ENCODE results near the gene RAB6A. TPM values are rescaled to one million over a fixed set of nuclear protein-coding genes. Genes with fewer than 3 reads are reported as not detected.
A peak's percentile ranks its signal among the peaks of the same experiment; 100 is the strongest.
"Not testable (repeated sequence)": the region's sequence is repeated elsewhere in the genome, so short reads cannot be mapped to it uniquely, and the experiment has no call there.

The RAB6A gene
- total RNA-seq, 5 donors from 2014 or later (not counting 1 experiment from before 2014, with no cell fraction given) = 58.1 to 118 (median 102) TPM

GRCh38 chr11:73785467-73785866 lies 24.6 kb upstream of the RAB6A start:
- H3K9me3 ChIP-seq; H3K27ac Mint-ChIP-seq; H3K27ac ChIP-seq (ENCODE audit: low read length); H3K27me3 Mint-ChIP-seq; H3K9me3 Mint-ChIP-seq; H3K4me3 ChIP-seq (ENCODE audit: control insufficient read depth in 1 of 2, extremely low read depth in 1 of 2, low read length in 1 of 2); ATAC-seq (replicated peaks in 1 of 4); H3K36me3 Mint-ChIP-seq; DNase-seq; H3K36me3 ChIP-seq (ENCODE audit: control insufficient read depth in 2 of 2, extremely low read depth in 1 of 2, insufficient read depth in 1 of 2, low read length in 1 of 2); H3K27me3 ChIP-seq (replicated peaks in 1 of 2; ENCODE audit: control insufficient read depth in 2 of 2, extremely low read depth in 1 of 2, insufficient read depth in 2 of 2, low read length in 1 of 2): not testable (repeated sequence)
- peaks cover 9 to 15% of the 10 kb centered on the region in 2 experiments for H3K4me1 ChIP-seq (ENCODE audit: control insufficient read depth in 1 of 2, extremely low read depth in 1 of 2, insufficient read depth in 2 of 2, low read length in 2 of 2)
- POLR2A ChIA-PET = interaction anchor here (0.6 kb wide), 5 partner anchors 96 to 642 kb away, joined by 3 to 5 read pairs (median 5); no protein-coding TSS in a partner anchor
- CTCF ChIA-PET = interaction anchor here in 1 of 2 donors (0.6 to 1.6 kb wide), 4 partner anchors 16 to 1540 kb away, joined by 3 to 10 read pairs (median 6); partner anchors contain the start of gene RAB6A
- Mint-ChIP-seq H3K4me3 (peak overlapping the region in 1 of 3 donors; percentile 34), H3K4me1 (peaks cover 20 to 24% (median 24%) of the 10 kb centered on the region in 3 donors)

- no CpG with 5 or more reads among the region's 1 CpG for WGBS (ENCODE audit: insufficient coverage)
Measured at GRCh38 chr11:73784734-73785133, 23.9 kb upstream of the RAB6A start.

GRCh38 chr11:73784080-73784634 lies 23.3 kb upstream of the RAB6A start:
- Mint-ChIP-seq H3K27ac (no peak overlapping the region), H3K4me3 (no peak overlapping the region), H3K36me3 (no peaks in the 10 kb centered on the region), H3K9me3 (no peaks in the 10 kb centered on the region), H3K4me1 (peaks cover 22 to 27% (median 25%) of the 10 kb centered on the region in 3 donors), H3K27me3 (no peaks in the 10 kb centered on the region)
- Histone ChIP-seq H3K4me1 (ENCODE audit: control insufficient read depth in 1 of 2, extremely low read depth in 1 of 2, insufficient read depth in 2 of 2, low read length in 2 of 2) (peaks cover 15 to 21% of the 10 kb centered on the region in 2 experiments), H3K36me3 (ENCODE audit: control insufficient read depth in 2 of 2, extremely low read depth in 1 of 2, insufficient read depth in 1 of 2, low read length in 1 of 2) (no peaks in the 10 kb centered on the region), H3K9me3 (no peaks in the 10 kb centered on the region), H3K4me3 (ENCODE audit: control insufficient read depth in 1 of 2, extremely low read depth in 1 of 2, low read length in 1 of 2) (no peak overlapping the region), H3K27ac (ENCODE audit: low read length) (no peak overlapping the region), H3K27me3 (replicated peaks in 1 of 2; ENCODE audit: control insufficient read depth in 2 of 2, extremely low read depth in 1 of 2, insufficient read depth in 2 of 2, low read length in 1 of 2) (no peaks in the 10 kb centered on the region)
- 40% methylated on average over 1 of the region's 6 CpGs for WGBS (ENCODE audit: insufficient coverage)
- DNase-seq = no peak
- POLR2A ChIA-PET = interaction anchor here in 1 of 2 donors (0.6 kb wide), 1 partner anchor 1659 kb away, joined by 5 read pairs; no protein-coding TSS in a partner anchor
- no peak for ATAC-seq (replicated peaks in 1 of 4)
- CTCF ChIA-PET = interaction anchor here in 1 of 2 donors (0.7 kb wide), 1 partner anchor 358 kb away, joined by 5 read pairs; no protein-coding TSS in a partner anchor

More at GRCh38 chr11:73784734-73785133, 23.9 kb upstream of the RAB6A start:
- H3K9me3 ChIP-seq = no peaks in the 10 kb centered on the region
- peaks cover 12 to 20% of the 10 kb centered on the region in 2 experiments for H3K4me1 ChIP-seq (ENCODE audit: control insufficient read depth in 1 of 2, extremely low read depth in 1 of 2, insufficient read depth in 2 of 2, low read length in 2 of 2)
- Mint-ChIP-seq H3K36me3 (no peaks in the 10 kb centered on the region), H3K27ac (no peak overlapping the region), H3K9me3 (no peaks in the 10 kb centered on the region), H3K4me1 (peaks cover 23 to 26% (median 24%) of the 10 kb centered on the region in 3 donors), H3K4me3 (no peak overlapping the region), H3K27me3 (no peaks in the 10 kb centered on the region)
- DNase-seq (no peak), ATAC-seq (replicated peaks in 1 of 4) (no peak)
- CTCF ChIA-PET = interaction anchor here in 1 of 2 donors (0.6 to 1.6 kb wide), 5 partner anchors 16 to 1540 kb away, joined by 3 to 10 read pairs (median 5); partner anchors contain the start of gene RAB6A
- no peak overlapping the region for H3K27ac ChIP-seq (ENCODE audit: low read length)
- H3K27me3 ChIP-seq (replicated peaks in 1 of 2; ENCODE audit: control insufficient read depth in 2 of 2, extremely low read depth in 1 of 2, insufficient read depth in 2 of 2, low read length in 1 of 2) = no peaks in the 10 kb centered on the region
- no peaks in the 10 kb centered on the region for H3K36me3 ChIP-seq (ENCODE audit: control insufficient read depth in 2 of 2, extremely low read depth in 1 of 2, insufficient read depth in 1 of 2, low read length in 1 of 2)
- H3K4me3 ChIP-seq (ENCODE audit: control insufficient read depth in 1 of 2, extremely low read depth in 1 of 2, low read length in 1 of 2) = no peak overlapping the region
- POLR2A ChIA-PET = interaction anchor here (0.6 kb wide), 5 partner anchors 188 to 1660 kb away, joined by 4 to 5 read pairs (median 5); no protein-coding TSS in a partner anchor

GRCh38 chr11:73783483-73784020 lies 22.7 kb upstream of the RAB6A start:
- Mint-ChIP-seq H3K36me3 (no peaks in the 10 kb centered on the region), H3K9me3 (no peaks in the 10 kb centered on the region), H3K4me3 (no peak overlapping the region), H3K4me1 (peaks cover 23 to 28% (median 26%) of the 10 kb centered on the region in 3 donors), H3K27ac (no peak overlapping the region), H3K27me3 (no peaks in the 10 kb centered on the region)
- Histone ChIP-seq H3K9me3 (no peaks in the 10 kb centered on the region), H3K36me3 (ENCODE audit: control insufficient read depth in 2 of 2, extremely low read depth in 1 of 2, insufficient read depth in 1 of 2, low read length in 1 of 2) (no peaks in the 10 kb centered on the region), H3K27ac (ENCODE audit: low read length) (no peak overlapping the region), H3K4me1 (ENCODE audit: control insufficient read depth in 1 of 2, extremely low read depth in 1 of 2, insufficient read depth in 2 of 2, low read length in 2 of 2) (peaks cover 14 to 19% of the 10 kb centered on the region in 2 experiments), H3K4me3 (ENCODE audit: control insufficient read depth in 1 of 2, extremely low read depth in 1 of 2, low read length in 1 of 2) (no peak overlapping the region), H3K27me3 (replicated peaks in 1 of 2; ENCODE audit: control insufficient read depth in 2 of 2, extremely low read depth in 1 of 2, insufficient read depth in 2 of 2, low read length in 1 of 2) (no peaks in the 10 kb centered on the region)
- CTCF ChIA-PET = no interaction called here
- 88% methylated on average over 3 of the region's 5 CpGs for WGBS (ENCODE audit: insufficient coverage)
- POLR2A ChIA-PET = no interaction called here
- DNase-seq = no peak
- ATAC-seq (replicated peaks in 1 of 4) = no peak

- no peak for ATAC-seq (replicated peaks in 1 of 4)
- ChIA-PET CTCF (no interaction called here), POLR2A (interaction anchor here in 1 of 2 donors (0.6 kb wide), 1 partner anchor 9 kb away, joined by 6 read pairs; no protein-coding TSS in a partner anchor)
- Mint-ChIP-seq H3K9me3 (no peaks in the 10 kb centered on the region), H3K36me3 (no peaks in the 10 kb centered on the region), H3K27me3 (no peaks in the 10 kb centered on the region), H3K4me1 (peaks cover 13 to 17% (median 14%) of the 10 kb centered on the region in 3 donors), H3K27ac (no peak overlapping the region), H3K4me3 (no peak overlapping the region)
- H3K4me1 ChIP-seq (ENCODE audit: control insufficient read depth in 1 of 2, extremely low read depth in 1 of 2, insufficient read depth in 2 of 2, low read length in 2 of 2) = peaks cover 8 to 9% of the 10 kb centered on the region in 2 experiments
- H3K27ac ChIP-seq (ENCODE audit: low read length) = no peak overlapping the region
- no peaks in the 10 kb centered on the region for H3K27me3 ChIP-seq (replicated peaks in 1 of 2; ENCODE audit: control insufficient read depth in 2 of 2, extremely low read depth in 1 of 2, insufficient read depth in 2 of 2, low read length in 1 of 2)
- DNase-seq = no peak
- no peaks in the 10 kb centered on the region for H3K36me3 ChIP-seq (ENCODE audit: control insufficient read depth in 2 of 2, extremely low read depth in 1 of 2, insufficient read depth in 1 of 2, low read length in 1 of 2)
- H3K4me3 ChIP-seq (ENCODE audit: control insufficient read depth in 1 of 2, extremely low read depth in 1 of 2, low read length in 1 of 2) = no peak overlapping the region
- H3K9me3 ChIP-seq = no peaks in the 10 kb centered on the region
- WGBS (ENCODE audit: insufficient coverage) = 93% methylated on average over 3 of the region's 6 CpGs
Measured at GRCh38 chr11:73781303-73781702, 20.4 kb upstream of the RAB6A start.

- Mint-ChIP-seq H3K36me3 (no peaks in the 10 kb centered on the region), H3K9me3 (no peaks in the 10 kb centered on the region), H3K4me3 (peak overlapping the region; percentile 89 to 94 (median 91)), H3K27ac (peak overlapping the region; percentile 99 to 100), H3K27me3 (no peaks in the 10 kb centered on the region), H3K4me1 (peaks cover 7 to 17% (median 14%) of the 10 kb centered on the region in 3 donors)
- H3K36me3 ChIP-seq (ENCODE audit: control insufficient read depth in 2 of 2, extremely low read depth in 1 of 2, insufficient read depth in 1 of 2, low read length in 1 of 2) = no peaks in the 10 kb centered on the region
- WGBS (ENCODE audit: insufficient coverage) = 2% methylated on average over 21 of the region's 30 CpGs
- POLR2A ChIA-PET = interaction anchor here (0.5 to 2.1 kb wide), 4 partner anchors 9 to 949 kb away, joined by 3 to 29 read pairs (median 10); partner anchors contain the start of genes RAB6A (in 2 of the 2) and MRPL48 (in 1 of the 2)
- peaks cover 8 to 9% of the 10 kb centered on the region in 2 experiments for H3K4me1 ChIP-seq (ENCODE audit: control insufficient read depth in 1 of 2, extremely low read depth in 1 of 2, insufficient read depth in 2 of 2, low read length in 2 of 2)
- peak; percentile 96 to 99 (median 99) for ATAC-seq (replicated peaks in 1 of 4)
- peak overlapping the region; percentile 67 to 87 for H3K4me3 ChIP-seq (ENCODE audit: control insufficient read depth in 1 of 2, extremely low read depth in 1 of 2, low read length in 1 of 2)
- CTCF ChIA-PET = interaction anchor here (0.5 to 1.9 kb wide), 5 partner anchors 9 to 106 kb away, joined by 3 to 40 read pairs (median 3); partner anchors contain the start of genes MRPL48 (in 1 of the 2) and RAB6A (in 1 of the 2)
- H3K27ac ChIP-seq (ENCODE audit: low read length) = peak overlapping the region; percentile 95
- H3K9me3 ChIP-seq = no peaks in the 10 kb centered on the region
- peak; percentile 94 to 99 (median 98) for DNase-seq
- H3K27me3 ChIP-seq (replicated peaks in 1 of 2; ENCODE audit: control insufficient read depth in 2 of 2, extremely low read depth in 1 of 2, insufficient read depth in 2 of 2, low read length in 1 of 2) = no peaks in the 10 kb centered on the region
Measured at GRCh38 chr11:73779084-73779902, 18.4 kb upstream of the RAB6A start.

Measured in T-cell (primary cell).